KBM-7 (cell line): Measurements from ENCODE around the gene JCHAIN.
"Not testable (repeated sequence)": the region's sequence is repeated elsewhere in the genome, so short reads cannot be mapped to it uniquely, and the experiment has no call there.

ENCODE experiments used
- DNase-seq: peaks from one replicate; pipeline ENCODE4 v3.0.0-alpha.2; 2015
- in situ Hi-C: fragments of 300-500 bp; cut with MboI; formaldehyde crosslinking; loops from 2 replicates; pipeline ENCODE4 v1.14.3; 2020; ENCODE audit warnings: low sequenced_read_pairs, low pct_unique_long_range_greater_than_20kb, mixed read lengths

JCHAIN gene

GRCh38 chr4:70657326-70657725 is 9.0 kb downstream of the JCHAIN start:
- in situ Hi-C loops: no loop called here
- no peak for DNase-seq

DNA sequence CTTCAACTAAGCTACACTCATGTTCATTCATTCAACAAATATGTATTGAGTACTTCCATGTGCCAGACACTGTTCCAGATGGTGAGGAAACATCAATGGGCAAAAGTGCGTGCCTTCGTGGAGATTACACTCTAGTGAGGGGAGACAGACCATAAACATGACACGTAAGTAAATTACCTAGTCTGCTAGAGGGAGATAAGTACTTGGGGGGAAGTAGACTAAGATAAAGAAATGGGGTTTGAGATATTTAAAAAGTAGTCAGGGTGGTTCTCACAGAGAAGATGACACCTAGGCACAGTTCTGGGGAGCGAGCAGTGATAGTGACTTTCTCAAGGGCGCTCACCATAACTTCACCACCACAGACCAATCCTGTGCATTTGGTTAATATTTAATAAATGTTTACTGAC is 11.7 kb downstream of the JCHAIN start:
- peak; percentile 29 for DNase-seq
- in situ Hi-C loops: no loop called here

DNA sequence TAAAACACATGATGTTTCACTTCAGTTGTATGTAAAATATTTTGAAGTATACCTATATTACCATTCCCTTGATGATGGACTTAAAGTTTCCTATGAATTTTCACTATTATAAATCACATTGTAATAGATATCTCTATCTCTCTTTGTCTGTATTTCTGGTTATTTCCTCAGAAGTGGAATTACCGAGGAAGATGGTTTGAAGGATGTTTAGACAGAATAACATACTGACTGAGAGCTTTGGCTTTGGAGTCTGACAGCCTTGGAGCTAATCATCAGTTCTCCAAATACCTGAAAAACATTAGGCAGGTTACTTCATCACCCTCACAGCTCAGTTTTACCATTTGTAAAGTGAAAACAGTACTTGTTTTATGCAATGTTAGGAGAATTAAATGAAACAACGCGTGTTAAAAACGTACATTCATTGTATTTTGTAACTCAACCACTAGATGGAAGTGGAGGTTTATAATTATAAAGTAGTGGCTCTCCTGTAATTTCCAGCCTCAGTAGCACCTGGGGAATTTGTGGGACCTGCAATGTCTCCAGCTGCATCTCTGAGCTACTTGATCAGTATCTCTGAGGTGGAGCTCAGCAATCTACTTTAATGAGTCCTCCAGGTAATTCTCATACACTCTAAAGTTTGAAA is 14.3 kb downstream of the JCHAIN start:
- in situ Hi-C loops: no loop called here
- DNase-seq: peak; percentile 62

- in situ Hi-C loops: not testable (repeated sequence)
Measured at GRCh38 chr4:70650741-70651140, 15.6 kb downstream of the JCHAIN start.

GRCh38 chr4:70640192-70640591 is 26.1 kb downstream of the JCHAIN start:
- no peak for DNase-seq
- in situ Hi-C loops: no loop called here

More at GRCh38 chr4:70650741-70651140, 15.6 kb downstream of the JCHAIN start:
- not testable (repeated sequence) for DNase-seq

DNA sequence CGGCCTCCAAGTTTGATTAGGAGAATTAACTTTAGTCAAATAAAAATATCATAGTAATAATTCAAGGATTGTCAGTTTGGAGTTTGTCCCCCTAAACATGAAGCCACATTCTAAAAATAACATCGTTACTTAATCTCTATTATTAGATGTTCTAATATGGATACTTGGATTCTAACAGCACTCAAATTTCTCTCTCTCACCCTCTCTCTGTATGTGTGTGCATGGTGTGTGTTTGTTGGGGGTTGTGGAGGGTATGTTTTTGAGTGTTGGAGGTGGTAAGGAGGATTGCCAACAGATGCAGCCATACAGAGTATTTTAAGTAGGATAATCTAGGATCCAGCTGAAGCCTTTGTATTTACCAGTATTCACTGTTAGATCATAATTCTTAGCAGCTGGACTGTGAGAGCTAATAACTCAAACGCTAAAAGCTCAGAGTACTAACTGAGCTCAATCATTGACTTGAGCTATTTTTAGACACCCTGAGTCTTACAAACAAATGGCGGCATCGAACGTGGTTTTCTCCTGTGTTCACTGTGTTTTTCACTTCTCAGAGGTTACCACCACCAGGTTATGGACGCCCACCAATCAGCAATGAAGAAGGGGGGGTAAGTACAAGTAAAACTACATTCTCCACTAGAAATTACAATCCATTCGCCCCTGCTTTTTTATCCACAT is 28.9 kb downstream of the JCHAIN start:
- no peak for DNase-seq
- in situ Hi-C loops: no loop called here

DNA sequence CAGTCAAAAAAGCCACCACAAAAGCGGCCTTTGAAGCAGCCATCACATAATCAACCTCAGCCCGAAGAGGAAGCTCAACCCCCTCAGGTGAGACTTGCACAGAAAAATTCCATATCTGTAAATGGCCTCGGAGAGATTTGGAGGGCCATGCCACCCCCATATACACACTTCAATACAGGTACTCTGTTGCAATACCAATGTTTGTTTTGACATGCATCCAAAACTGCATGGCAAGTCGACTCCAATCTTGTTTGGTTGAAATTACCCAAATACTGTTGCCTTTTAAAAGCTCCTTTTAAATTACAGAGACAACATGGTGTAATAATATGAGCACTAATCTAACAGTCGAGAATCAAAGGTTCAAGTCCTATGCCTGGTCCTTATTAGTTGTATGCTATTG is 31.8 kb downstream of the JCHAIN start:
- DNase-seq: no peak
- in situ Hi-C loops: no loop called here

GRCh38 chr4:70632028-70632427 is 34.3 kb downstream of the JCHAIN start:
- DNase-seq: no peak
- in situ Hi-C loops: no loop called here

GRCh38 chr4:70630162-70630561 is 36.1 kb downstream of the JCHAIN start:
- no peak for DNase-seq
- in situ Hi-C loops: no loop called here

GRCh38 chr4:70629469-70630090 is 36.7 kb downstream of the JCHAIN start:
- in situ Hi-C loops: no loop called here
- no peak for DNase-seq

DNA sequence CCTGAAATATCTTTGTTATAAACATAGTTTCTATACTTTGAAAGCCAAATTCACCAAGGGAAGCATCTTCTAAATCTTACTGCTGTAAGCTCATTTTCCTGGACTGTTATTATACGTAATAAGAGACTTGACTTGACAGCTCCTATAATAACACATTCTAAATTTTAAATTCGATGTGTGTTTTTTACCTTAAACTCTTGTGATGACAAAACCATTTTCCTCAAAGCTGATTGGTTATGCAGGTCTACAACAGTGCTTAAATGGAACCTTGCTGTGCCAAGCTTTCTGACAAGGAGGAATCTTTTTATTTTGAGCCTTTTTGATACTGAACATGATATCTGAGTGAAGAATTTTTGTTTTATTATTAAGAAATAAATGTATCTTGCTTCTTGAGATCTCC is 37.9 kb downstream of the JCHAIN start, which contains the start of gene ENAM:
Gene ENAM (plus strand): TSS at position 301 of the 400 bp plus-strand sequence. CDS start 757 bp downstream, outside the sequence.
- no peak for DNase-seq
- in situ Hi-C loops: no loop called here

DNA sequence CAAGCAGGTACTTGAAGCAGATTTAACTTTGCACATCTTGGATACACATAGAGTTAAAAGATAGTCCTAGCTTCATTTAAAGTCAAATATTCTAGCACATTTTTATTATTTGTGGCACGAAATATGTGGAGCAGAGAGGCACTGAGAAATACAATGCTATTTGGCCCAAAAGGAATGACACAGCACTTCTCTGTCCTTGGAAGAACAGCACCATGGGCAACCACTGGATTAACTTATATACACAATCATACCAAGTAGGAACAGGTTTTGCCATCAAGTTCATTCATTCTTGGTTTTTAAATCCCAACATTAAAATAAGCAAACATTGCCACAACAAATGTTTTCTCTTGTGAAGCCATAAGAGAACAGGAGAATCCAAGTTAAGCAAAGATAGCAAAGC is 38.7 kb downstream of the JCHAIN start:
- no peak for DNase-seq
- in situ Hi-C loops: no loop called here

GRCh38 chr4:70624226-70624793 is 42.0 kb downstream of the JCHAIN start:
- DNase-seq: peak; percentile 5
- in situ Hi-C loops: loop anchor here (25.0 kb wide), 1 partner anchor 1088 kb away; no protein-coding TSS in a partner anchor

GRCh38 chr4:70623323-70623722 is 43.0 kb downstream of the JCHAIN start:
- DNase-seq: peak; percentile 57
- in situ Hi-C loops: loop anchor here (25.0 kb wide), 1 partner anchor 1089 kb away; no protein-coding TSS in a partner anchor

GRCh38 chr4:70619778-70620177 is 46.5 kb downstream of the JCHAIN start:
- no peak for DNase-seq
- in situ Hi-C loops: loop anchor here (25.0 kb wide), 1 partner anchor 1093 kb away; no protein-coding TSS in a partner anchor

GRCh38 chr4:70619288-70619687 is 47.0 kb downstream of the JCHAIN start:
- in situ Hi-C loops: loop anchor here (25.0 kb wide), 1 partner anchor 1093 kb away; no protein-coding TSS in a partner anchor
- peak; percentile 40 for DNase-seq

DNA sequence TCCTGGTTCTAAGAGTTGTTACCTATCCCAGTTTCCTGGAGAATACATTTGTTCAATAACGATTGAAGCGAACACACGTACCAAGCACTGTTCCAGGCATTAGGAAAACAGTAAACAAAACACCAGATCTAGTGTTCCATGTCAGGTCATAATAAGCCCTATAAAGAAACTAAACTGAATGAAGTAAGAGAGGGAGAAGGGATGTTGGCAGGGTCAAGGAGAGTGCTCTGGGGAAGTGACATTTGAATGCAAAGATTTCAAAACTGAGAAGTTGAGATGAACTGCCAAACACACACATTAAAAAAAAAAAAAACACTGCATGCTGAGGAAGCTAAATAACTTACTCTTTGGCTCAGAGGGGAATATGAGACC is 52.1 kb downstream of the JCHAIN start:
- in situ Hi-C loops: loop anchor here (25.0 kb wide), 1 partner anchor 1098 kb away; no protein-coding TSS in a partner anchor
- DNase-seq: no peak

DNA sequence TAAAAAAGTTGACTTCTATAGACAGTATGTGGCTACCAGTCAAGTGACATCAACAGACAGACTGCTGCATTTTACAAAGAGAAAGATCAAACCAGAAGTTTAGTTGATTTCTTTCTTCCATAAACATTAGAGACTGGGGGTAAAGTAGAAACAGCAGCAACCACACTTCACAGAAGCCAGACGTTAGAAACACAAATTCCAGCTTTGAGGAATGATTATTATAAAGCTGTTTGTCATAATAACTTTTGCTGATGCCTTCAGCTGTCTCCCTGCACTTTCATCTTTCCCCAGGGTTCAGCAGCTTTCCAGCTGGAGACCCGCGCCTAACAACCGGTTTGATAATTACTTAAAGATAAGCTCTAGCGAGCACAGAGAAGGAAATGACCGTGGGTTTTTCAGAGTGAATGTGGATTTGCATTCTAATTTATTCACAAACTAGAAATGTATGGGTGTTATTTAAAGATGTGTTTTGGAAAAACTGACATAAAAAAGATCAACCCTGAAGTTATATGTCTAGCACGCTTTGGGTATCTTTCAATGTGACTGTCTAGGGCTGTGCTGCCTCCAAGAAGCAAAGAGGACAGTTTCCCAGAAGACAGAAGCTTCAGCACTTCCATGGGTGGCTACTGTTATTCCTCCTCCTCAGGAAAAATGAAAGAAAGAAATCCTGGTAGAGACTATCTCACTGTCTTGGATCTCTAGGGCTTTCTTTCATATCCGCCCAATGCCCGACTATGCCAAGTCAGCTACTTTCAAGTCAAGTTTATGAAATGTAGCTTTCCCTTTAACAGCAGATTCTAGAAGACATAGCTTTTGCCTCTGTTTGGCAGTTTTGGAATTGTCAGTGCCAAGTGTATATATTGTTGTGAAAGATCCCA is 52.8 kb downstream of the JCHAIN start:
- in situ Hi-C loops: loop anchor here (25.0 kb wide), 1 partner anchor 1099 kb away; no protein-coding TSS in a partner anchor
- no peak for DNase-seq

- no peak for DNase-seq
Measured at GRCh38 chr4:70608324-70608723, 58.0 kb downstream of the JCHAIN start.

More at GRCh38 chr4:70608324-70608723, 58.0 kb downstream of the JCHAIN start:
- in situ Hi-C loops: loop anchor here (25.0 kb wide), 1 partner anchor 1104 kb away; no protein-coding TSS in a partner anchor
